Kidney epithelial cell (primary cell): ENCODE measurements around the gene CLMN. TPM values are rescaled to one million over a fixed set of nuclear protein-coding genes. Genes with fewer than 3 reads are reported as not detected.

Experiments used
- DNase-seq: peaks from one replicate; pipeline ENCODE4 v3.0.0-alpha.2; 2010; ENCODE audit warnings: low read depth
- H3K27me3 ChIP-seq: 2 replicates; pipeline ENCODE4 v1.6.0; 2011; ENCODE audit warnings: low read length; ENCODE audit not compliant: control insufficient read depth, insufficient read depth
- H3K36me3 ChIP-seq: 2 replicates; pipeline ENCODE4 v1.5.1; 2011; ENCODE audit warnings: low read length; ENCODE audit not compliant: control insufficient read depth, insufficient read depth
- H3K4me3 ChIP-seq: 2 replicates; pipeline ENCODE4 v1.5.1; 2011; ENCODE audit warnings: low read depth, mild to moderate bottlenecking, control low read depth, low read length
- total RNA-seq: library from RNA; depleted of rRNA; stranded (reverse); fragments of >200 nt; gene quantifications from 2 replicates; pipeline ENCODE4 v1.2.3, GENCODE V29; 2015
- TF ChIP-seq, protein P1 (sequence below): IDR thresholded peaks from 2 replicates; pipeline ENCODE4 v1.5.1; 2011; ENCODE audit warnings: mild to moderate bottlenecking, moderate library complexity, low read length, control low read depth, inconsistent platforms; ENCODE audit not compliant: insufficient read depth, poor library complexity, severe bottlenecking

CLMN gene
- total RNA-seq, 1 donor from 2014 or later = 9.8 TPM

DNA sequence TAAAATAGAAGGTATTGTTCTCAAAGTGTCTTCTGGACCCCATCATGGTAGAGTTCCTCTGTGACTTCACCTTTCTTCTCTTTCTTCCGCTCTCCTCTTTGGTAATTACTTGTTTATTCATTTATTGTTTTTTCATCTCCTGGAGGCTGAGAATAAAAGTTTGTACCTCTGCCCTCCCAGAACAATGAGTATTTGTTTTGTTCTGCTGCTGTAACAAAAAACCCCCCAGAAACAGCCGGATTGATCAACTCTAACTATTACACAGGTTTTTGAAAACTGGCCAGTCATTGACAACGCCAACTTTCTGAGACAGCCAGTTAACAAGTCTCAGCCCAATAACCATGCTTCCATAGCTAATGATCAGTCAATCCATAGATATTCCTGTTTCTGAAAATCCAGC, 154.2 kb downstream of the CLMN start:
- no peak for DNase-seq
- Histone ChIP-seq H3K4me3 (no peak overlapping the region), H3K27me3 (no peaks in the 10 kb centered on the region), H3K36me3 (no peaks in the 10 kb centered on the region)
- TF ChIP-seq, protein P1, sequence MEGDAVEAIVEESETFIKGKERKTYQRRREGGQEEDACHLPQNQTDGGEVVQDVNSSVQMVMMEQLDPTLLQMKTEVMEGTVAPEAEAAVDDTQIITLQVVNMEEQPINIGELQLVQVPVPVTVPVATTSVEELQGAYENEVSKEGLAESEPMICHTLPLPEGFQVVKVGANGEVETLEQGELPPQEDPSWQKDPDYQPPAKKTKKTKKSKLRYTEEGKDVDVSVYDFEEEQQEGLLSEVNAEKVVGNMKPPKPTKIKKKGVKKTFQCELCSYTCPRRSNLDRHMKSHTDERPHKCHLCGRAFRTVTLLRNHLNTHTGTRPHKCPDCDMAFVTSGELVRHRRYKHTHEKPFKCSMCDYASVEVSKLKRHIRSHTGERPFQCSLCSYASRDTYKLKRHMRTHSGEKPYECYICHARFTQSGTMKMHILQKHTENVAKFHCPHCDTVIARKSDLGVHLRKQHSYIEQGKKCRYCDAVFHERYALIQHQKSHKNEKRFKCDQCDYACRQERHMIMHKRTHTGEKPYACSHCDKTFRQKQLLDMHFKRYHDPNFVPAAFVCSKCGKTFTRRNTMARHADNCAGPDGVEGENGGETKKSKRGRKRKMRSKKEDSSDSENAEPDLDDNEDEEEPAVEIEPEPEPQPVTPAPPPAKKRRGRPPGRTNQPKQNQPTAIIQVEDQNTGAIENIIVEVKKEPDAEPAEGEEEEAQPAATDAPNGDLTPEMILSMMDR = no peak

GRCh38 chr14:95164506-95164905, 155.2 kb downstream of the CLMN start:
- TF ChIP-seq, protein P1 = no peak
- Histone ChIP-seq H3K36me3 (no peaks in the 10 kb centered on the region), H3K27me3 (no peaks in the 10 kb centered on the region), H3K4me3 (no peak overlapping the region)
- no peak for DNase-seq

DNA sequence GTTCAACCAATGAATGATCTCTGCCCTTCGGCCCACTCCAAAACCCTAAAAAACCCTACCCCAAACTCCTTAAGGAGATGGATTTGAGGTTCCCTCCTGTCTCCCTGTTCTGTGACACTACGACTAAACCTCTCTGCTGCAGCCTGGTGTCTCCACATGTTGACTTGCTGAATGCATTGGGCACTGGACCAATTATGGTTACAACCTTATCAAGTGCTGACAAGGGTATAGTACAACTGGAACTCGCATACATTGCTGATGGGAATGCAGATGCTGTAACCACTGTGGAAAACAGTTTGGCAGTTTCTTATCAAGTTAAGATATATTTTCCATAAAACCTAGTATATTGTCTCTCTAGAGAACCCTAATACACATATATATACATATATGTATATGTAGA, 156.0 kb downstream of the CLMN start:
- DNase-seq = no peak
- Histone ChIP-seq H3K4me3 (no peak overlapping the region), H3K27me3 (no peaks in the 10 kb centered on the region), H3K36me3 (no peaks in the 10 kb centered on the region)
- TF ChIP-seq, protein P1 = no peak

- H3K27me3 ChIP-seq = no peaks in the 10 kb centered on the region
- TF ChIP-seq, protein P1 = no peak
Measured at GRCh38 chr14:95163132-95163531, 156.6 kb downstream of the CLMN start.

DNA sequence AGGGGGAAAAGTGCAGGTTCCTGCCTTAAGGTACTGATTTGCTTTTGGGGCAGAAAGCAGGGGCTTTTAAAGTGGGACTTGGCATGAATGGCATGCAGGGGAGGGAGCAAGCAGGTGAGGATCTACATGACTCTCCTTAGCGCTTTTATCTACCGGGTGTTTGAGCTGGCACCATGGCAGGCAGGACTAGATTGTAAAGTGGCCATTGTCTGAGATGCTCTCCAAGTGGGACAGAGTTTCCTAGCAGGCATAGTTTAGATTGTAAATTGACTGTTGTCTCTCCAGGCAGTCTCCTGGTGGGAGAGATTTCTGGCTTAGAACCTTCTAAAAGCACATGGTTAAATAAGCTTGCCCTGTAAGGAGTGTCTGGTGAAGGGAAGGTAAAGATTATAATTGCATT, 157.1 kb downstream of the CLMN start:
- H3K27me3 ChIP-seq = no peaks in the 10 kb centered on the region
- TF ChIP-seq, protein P1 = no peak
- H3K36me3 ChIP-seq = no peaks in the 10 kb centered on the region
- no peak overlapping the region for H3K4me3 ChIP-seq
- no peak for DNase-seq

More at GRCh38 chr14:95163132-95163531, 156.6 kb downstream of the CLMN start:
- Histone ChIP-seq H3K4me3 (no peak overlapping the region), H3K36me3 (no peaks in the 10 kb centered on the region)
- DNase-seq = no peak
